ENCODE results near the gene CALR. TPM values are rescaled to one million over a fixed set of nuclear protein-coding genes. Genes with fewer than 3 reads are reported as not detected.

The CALR gene
- polyA plus RNA-seq, 1 of the 3 experiments (the other 2 are of a cell fraction): 1,334 TPM

DNA sequence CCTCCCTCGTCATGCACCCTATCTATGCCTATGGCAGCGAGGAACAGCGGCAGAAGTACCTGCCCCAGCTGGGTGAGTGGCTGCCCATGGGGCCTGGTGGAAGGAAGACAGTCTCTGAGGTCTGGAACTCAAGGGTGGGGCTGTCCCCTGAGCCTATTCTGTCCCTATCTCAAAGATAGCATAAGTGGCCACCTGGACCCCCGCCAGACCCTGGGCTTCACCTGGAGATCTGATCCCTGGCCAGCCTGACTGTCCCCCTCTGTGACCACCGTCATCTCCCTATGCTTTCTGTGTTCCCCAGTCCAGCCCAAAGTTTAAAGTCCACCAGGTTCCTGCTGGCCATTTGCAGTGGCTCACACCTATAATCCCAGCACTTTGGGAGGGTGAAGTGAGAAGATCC is 44.8 kb upstream of the CALR start:
- peaks cover 13% of the 10 kb centered on the region for H3K79me2 ChIP-seq (ENCODE audit: insufficient read depth)
- DNase-seq: no peak
- POLR2A ChIA-PET: no interaction called here
- H3K27ac ChIP-seq (ENCODE audit: low read depth in 2 of 2, low read length in 1 of 2): no peak overlapping the region
- H4K20me1 ChIP-seq (ENCODE audit: insufficient read depth): no peaks in the 10 kb centered on the region
- H3K9ac ChIP-seq: no peak overlapping the region
- no peak for TF ChIP-seq RFX5 (IDR thresholded peaks at IDR 0.05; ENCODE audit: low read length)
- no peak for TF ChIP-seq USF1 (IDR thresholded peaks at IDR 0.05; ENCODE audit: borderline replicate concordance, low read depth)
- no peak for TF ChIP-seq TCF12 (IDR thresholded peaks at IDR 0.05)
- TF ChIP-seq, protein P1, sequence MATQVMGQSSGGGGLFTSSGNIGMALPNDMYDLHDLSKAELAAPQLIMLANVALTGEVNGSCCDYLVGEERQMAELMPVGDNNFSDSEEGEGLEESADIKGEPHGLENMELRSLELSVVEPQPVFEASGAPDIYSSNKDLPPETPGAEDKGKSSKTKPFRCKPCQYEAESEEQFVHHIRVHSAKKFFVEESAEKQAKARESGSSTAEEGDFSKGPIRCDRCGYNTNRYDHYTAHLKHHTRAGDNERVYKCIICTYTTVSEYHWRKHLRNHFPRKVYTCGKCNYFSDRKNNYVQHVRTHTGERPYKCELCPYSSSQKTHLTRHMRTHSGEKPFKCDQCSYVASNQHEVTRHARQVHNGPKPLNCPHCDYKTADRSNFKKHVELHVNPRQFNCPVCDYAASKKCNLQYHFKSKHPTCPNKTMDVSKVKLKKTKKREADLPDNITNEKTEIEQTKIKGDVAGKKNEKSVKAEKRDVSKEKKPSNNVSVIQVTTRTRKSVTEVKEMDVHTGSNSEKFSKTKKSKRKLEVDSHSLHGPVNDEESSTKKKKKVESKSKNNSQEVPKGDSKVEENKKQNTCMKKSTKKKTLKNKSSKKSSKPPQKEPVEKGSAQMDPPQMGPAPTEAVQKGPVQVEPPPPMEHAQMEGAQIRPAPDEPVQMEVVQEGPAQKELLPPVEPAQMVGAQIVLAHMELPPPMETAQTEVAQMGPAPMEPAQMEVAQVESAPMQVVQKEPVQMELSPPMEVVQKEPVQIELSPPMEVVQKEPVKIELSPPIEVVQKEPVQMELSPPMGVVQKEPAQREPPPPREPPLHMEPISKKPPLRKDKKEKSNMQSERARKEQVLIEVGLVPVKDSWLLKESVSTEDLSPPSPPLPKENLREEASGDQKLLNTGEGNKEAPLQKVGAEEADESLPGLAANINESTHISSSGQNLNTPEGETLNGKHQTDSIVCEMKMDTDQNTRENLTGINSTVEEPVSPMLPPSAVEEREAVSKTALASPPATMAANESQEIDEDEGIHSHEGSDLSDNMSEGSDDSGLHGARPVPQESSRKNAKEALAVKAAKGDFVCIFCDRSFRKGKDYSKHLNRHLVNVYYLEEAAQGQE (IDR thresholded peaks at IDR 0.05; ENCODE audit: low read depth, low read length): no peak
- no peak for TF ChIP-seq EZH2phosphoT487 (IDR thresholded peaks at IDR 0.05; ENCODE audit: borderline replicate concordance, low read depth)
- no peak for TF ChIP-seq USF2 (IDR thresholded peaks at IDR 0.05; ENCODE audit: borderline replicate concordance, low read depth, low read length)
- no peak for TF ChIP-seq POLR2AphosphoS5 (IDR thresholded peaks at IDR 0.05; ENCODE audit: low read depth, low read length)
- TF ChIP-seq TAF1 (IDR thresholded peaks at IDR 0.05; ENCODE audit: borderline replicate concordance, low read depth, low read length): no peak
- TF ChIP-seq, protein P2, sequence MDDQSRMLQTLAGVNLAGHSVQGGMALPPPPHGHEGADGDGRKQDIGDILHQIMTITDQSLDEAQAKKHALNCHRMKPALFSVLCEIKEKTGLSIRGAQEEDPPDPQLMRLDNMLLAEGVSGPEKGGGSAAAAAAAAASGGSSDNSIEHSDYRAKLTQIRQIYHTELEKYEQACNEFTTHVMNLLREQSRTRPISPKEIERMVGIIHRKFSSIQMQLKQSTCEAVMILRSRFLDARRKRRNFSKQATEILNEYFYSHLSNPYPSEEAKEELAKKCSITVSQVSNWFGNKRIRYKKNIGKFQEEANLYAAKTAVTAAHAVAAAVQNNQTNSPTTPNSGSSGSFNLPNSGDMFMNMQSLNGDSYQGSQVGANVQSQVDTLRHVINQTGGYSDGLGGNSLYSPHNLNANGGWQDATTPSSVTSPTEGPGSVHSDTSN (IDR thresholded peaks at IDR 0.05): no peak
- no peak for TF ChIP-seq ZBTB33 (IDR thresholded peaks at IDR 0.05; ENCODE audit: borderline replicate concordance, low read depth)
- TF ChIP-seq MEF2A (IDR thresholded peaks at IDR 0.05; ENCODE audit: borderline replicate concordance, low read depth): no peak
- no peak for TF ChIP-seq MXI1 (IDR thresholded peaks at IDR 0.05; ENCODE audit: low read depth, low read length)
- no peak for TF ChIP-seq FOSL2 (IDR thresholded peaks at IDR 0.05; ENCODE audit: borderline replicate concordance, low read depth)
- TF ChIP-seq ELF1 (IDR thresholded peaks at IDR 0.05): no peak
- no peak for TF ChIP-seq SIN3A (IDR thresholded peaks at IDR 0.05; ENCODE audit: borderline replicate concordance, low read depth, low read length)
- no peak for TF ChIP-seq CHD2 (IDR thresholded peaks at IDR 0.05; ENCODE audit: low read length, partially characterized antibody)
- no peak for TF ChIP-seq SMC3 (IDR thresholded peaks at IDR 0.05; ENCODE audit: low read depth, low read length)
- no peak for TF ChIP-seq FOXM1 (IDR thresholded peaks at IDR 0.05; ENCODE audit: low read depth)
- H3F3A ChIP-seq (replicated peaks; ENCODE audit: insufficient read depth): peaks cover 4% of the 10 kb centered on the region
- no peaks in the 10 kb centered on the region for H3K9me2 ChIP-seq
- H3K4me1 ChIP-seq (ENCODE audit: control insufficient read depth in 1 of 2, insufficient read depth in 2 of 2, low read depth in 1 of 2, low read length in 1 of 2): peaks cover 6 to 8% of the 10 kb centered on the region in 2 experiments; a peak in 2 of 4 replicates
- H3K4me3 ChIP-seq (ENCODE audit: low read depth in 2 of 2, low read length in 1 of 2): no peak overlapping the region
- no peaks in the 10 kb centered on the region for H3K9me3 ChIP-seq
- 81% methylated on average over 4 of the region's 5 CpGs for WGBS (ENCODE audit: low lambda C conversion rate)
- no peaks in the 10 kb centered on the region for H3K27me3 ChIP-seq (ENCODE audit: insufficient read depth)
- H3K36me3 ChIP-seq (replicated peaks in 1 of 2; ENCODE audit: control insufficient read depth in 1 of 2, insufficient read depth in 2 of 2, low read length in 1 of 2): peaks cover 5 to 23% of the 10 kb centered on the region in 2 experiments
- H3K4me2 ChIP-seq: no peak overlapping the region
- CTCF ChIA-PET: interaction anchor here (0.7 kb wide), 1 partner anchor 72 kb away, joined by 3 read pairs; no protein-coding TSS in a partner anchor
- no peak overlapping the region for H2AFZ ChIP-seq (ENCODE audit: low read depth)

Data from SK-N-SH (cell line).